Measurements from ENCODE around the gene MCC.

DNA sequence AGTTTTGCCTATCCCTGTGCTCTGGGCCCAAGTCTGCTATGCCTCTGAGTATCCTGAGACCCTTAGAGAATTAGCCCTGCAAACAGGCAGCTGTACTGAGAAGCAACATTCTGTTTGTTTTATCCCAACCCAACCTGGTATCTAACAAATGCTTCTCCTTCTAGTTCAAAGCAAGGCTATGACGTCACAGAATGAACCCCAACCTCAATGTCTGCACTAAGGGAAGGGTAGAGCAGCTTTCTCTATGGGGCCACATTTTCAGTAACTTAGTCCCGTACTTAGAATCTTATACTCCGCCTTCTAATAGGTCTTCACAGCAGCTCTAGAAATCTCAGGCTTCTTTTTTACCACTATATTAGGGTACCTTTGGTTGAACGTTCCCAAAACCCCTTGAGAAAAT, 223.1 kb downstream of the MCC start:
- TF ChIP-seq, protein P1, sequence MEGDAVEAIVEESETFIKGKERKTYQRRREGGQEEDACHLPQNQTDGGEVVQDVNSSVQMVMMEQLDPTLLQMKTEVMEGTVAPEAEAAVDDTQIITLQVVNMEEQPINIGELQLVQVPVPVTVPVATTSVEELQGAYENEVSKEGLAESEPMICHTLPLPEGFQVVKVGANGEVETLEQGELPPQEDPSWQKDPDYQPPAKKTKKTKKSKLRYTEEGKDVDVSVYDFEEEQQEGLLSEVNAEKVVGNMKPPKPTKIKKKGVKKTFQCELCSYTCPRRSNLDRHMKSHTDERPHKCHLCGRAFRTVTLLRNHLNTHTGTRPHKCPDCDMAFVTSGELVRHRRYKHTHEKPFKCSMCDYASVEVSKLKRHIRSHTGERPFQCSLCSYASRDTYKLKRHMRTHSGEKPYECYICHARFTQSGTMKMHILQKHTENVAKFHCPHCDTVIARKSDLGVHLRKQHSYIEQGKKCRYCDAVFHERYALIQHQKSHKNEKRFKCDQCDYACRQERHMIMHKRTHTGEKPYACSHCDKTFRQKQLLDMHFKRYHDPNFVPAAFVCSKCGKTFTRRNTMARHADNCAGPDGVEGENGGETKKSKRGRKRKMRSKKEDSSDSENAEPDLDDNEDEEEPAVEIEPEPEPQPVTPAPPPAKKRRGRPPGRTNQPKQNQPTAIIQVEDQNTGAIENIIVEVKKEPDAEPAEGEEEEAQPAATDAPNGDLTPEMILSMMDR (IDR thresholded peaks at IDR 0.05), result no peak
- TF ChIP-seq EZH2phosphoT487 (IDR thresholded peaks at IDR 0.05), result no peak
- TF ChIP-seq EZH2 (IDR thresholded peaks at IDR 0.05), result no peak
